Hepatocyte (in vitro differentiated cells): ENCODE data around the gene TTBK2.
"Not testable (repeated sequence)": the region's sequence is repeated elsewhere in the genome, so short reads cannot be mapped to it uniquely, and the experiment has no call there.

Experiments
- CTCF ChIP-seq: fragments of 200-600 bp; sonication (generic); IDR thresholded peaks from 2 replicates; pipeline ENCODE4 v1.5.1; 2016; ENCODE audit warnings: antibody characterized with exemption, mild to moderate bottlenecking; ENCODE audit not compliant: poor library complexity
- EZH2 ChIP-seq: fragments of 200-600 bp; sonication (generic); IDR thresholded peaks from 2 replicates; pipeline ENCODE4 v1.6.1; 2016; ENCODE audit warnings: antibody characterized with exemption, mild to moderate bottlenecking, borderline replicate concordance
- EZH2phosphoT487 ChIP-seq: fragments of 200-600 bp; sonication (generic); IDR thresholded peaks from one replicate; pipeline ENCODE4 v1.6.1; 2018; ENCODE audit warnings: antibody characterized with exemption, mild to moderate bottlenecking, low read depth, moderate library complexity; ENCODE audit not compliant: unreplicated experiment, severe bottlenecking

GRCh38 chr15:42887384-42887783 is 33.2 kb downstream of the TTBK2 start:
- TF ChIP-seq CTCF, EZH2, EZH2phosphoT487: not testable (repeated sequence)
